ENCODE measurements around the gene NAV2.

The NAV2 gene

GRCh38 chr11:19912958-19913892 is 200.6 kb downstream of the NAV2 start:
- TF ChIP-seq ZFP3 (CRISPR knock-in tag; IDR thresholded peaks at IDR 0.05): no peak
- TF ChIP-seq ZNF8 (CRISPR knock-in tag; IDR thresholded peaks at IDR 0.05): no peak
- TF ChIP-seq ARNTL (CRISPR knock-in tag; IDR thresholded peaks at IDR 0.05; ENCODE audit: borderline replicate concordance, low read depth): no peak
- TF ChIP-seq ZNF70 (CRISPR knock-in tag; IDR thresholded peaks at IDR 0.05): no peak
- no peak for TF ChIP-seq RARB (CRISPR knock-in tag; IDR thresholded peaks at IDR 0.05)
- no peak for TF ChIP-seq OSR1 (CRISPR knock-in tag; IDR thresholded peaks at IDR 0.05)
- no peak for TF ChIP-seq POU6F1 (CRISPR knock-in tag; IDR thresholded peaks at IDR 0.05; ENCODE audit: borderline replicate concordance, low read depth)
- TF ChIP-seq ZC3H10 (CRISPR knock-in tag; IDR thresholded peaks at IDR 0.05): no peak
- TF ChIP-seq CSRNP3 (CRISPR knock-in tag; IDR thresholded peaks at IDR 0.05): no peak
- TF ChIP-seq PATZ1 (CRISPR knock-in tag; IDR thresholded peaks at IDR 0.05; ENCODE audit: borderline replicate concordance): no peak
- TF ChIP-seq ZNF565 (CRISPR knock-in tag; conservative IDR thresholded peaks at IDR 0.05; ENCODE audit: low read depth): no peak
- TF ChIP-seq ZFP30 (CRISPR knock-in tag; IDR thresholded peaks at IDR 0.05): no peak
- no peak for TF ChIP-seq TCF4 (CRISPR knock-in tag; IDR thresholded peaks at IDR 0.05; ENCODE audit: borderline replicate concordance)
- TF ChIP-seq GLIS3 (CRISPR knock-in tag; IDR thresholded peaks at IDR 0.05): no peak
- no peak for TF ChIP-seq TOX (CRISPR knock-in tag; IDR thresholded peaks at IDR 0.05; ENCODE audit: borderline replicate concordance)
- TF ChIP-seq SNAI2 (CRISPR knock-in tag; IDR thresholded peaks at IDR 0.05): no peak
- TF ChIP-seq BACH2 (CRISPR knock-in tag; IDR thresholded peaks at IDR 0.05; ENCODE audit: borderline replicate concordance): no peak
- peak; percentile 36 for ATAC-seq

GRCh38 chr11:19913893-19914249 is 201.2 kb downstream of the NAV2 start:
- TF ChIP-seq PATZ1 (CRISPR knock-in tag; IDR thresholded peaks at IDR 0.05; ENCODE audit: borderline replicate concordance): no peak
- ATAC-seq: no peak

- ATAC-seq: no peak
- no peak for TF ChIP-seq RARB (CRISPR knock-in tag; IDR thresholded peaks at IDR 0.05)
- no peak for TF ChIP-seq ZNF565 (CRISPR knock-in tag; conservative IDR thresholded peaks at IDR 0.05; ENCODE audit: low read depth)
- no peak for TF ChIP-seq ZFP30 (CRISPR knock-in tag; IDR thresholded peaks at IDR 0.05)
- no peak for TF ChIP-seq ISL1 (CRISPR knock-in tag; IDR thresholded peaks at IDR 0.05)
- TF ChIP-seq CREB5 (CRISPR knock-in tag; IDR thresholded peaks at IDR 0.05; ENCODE audit: low read depth): no peak
- TF ChIP-seq PATZ1 (CRISPR knock-in tag; IDR thresholded peaks at IDR 0.05; ENCODE audit: borderline replicate concordance): no peak
- TF ChIP-seq ZFP3 (CRISPR knock-in tag; IDR thresholded peaks at IDR 0.05): no peak
- TF ChIP-seq OSR1 (CRISPR knock-in tag; IDR thresholded peaks at IDR 0.05): no peak
- TF ChIP-seq ZNF70 (CRISPR knock-in tag; IDR thresholded peaks at IDR 0.05): no peak
These were observed 203.2 kb downstream of the NAV2 start for GRCh38 chr11:19915808-19916207.

All from SK-N-SH treated with all-trans-retinoic acid at 6 μM for 48 hours (cell line).